IPS-11a (cell line): ENCODE data around the gene DIO1.
A peak's percentile ranks its signal among the peaks of the same experiment; 100 is the strongest.

Experiments
- H3K4me3 ChIP-seq: one replicate; pipeline ENCODE4 v1.5.1; 2013; ENCODE audit warnings: low read depth, low read length, control low read depth

Gene DIO1

GRCh38 chr1:53938136-53938830 lies 44.3 kb downstream of the DIO1 start:
- no peak overlapping the region for H3K4me3 ChIP-seq

GRCh38 chr1:53942127-53942957 lies 48.4 kb downstream of the DIO1 start:
- H3K4me3 ChIP-seq, result no peak overlapping the region

GRCh38 chr1:53943090-53943489 lies 49.1 kb downstream of the DIO1 start:
- H3K4me3 ChIP-seq, result no peak overlapping the region

- no peak overlapping the region for H3K4me3 ChIP-seq
Measured at GRCh38 chr1:53943490-53944043, 49.6 kb downstream of the DIO1 start.

GRCh38 chr1:53944469-53945182 lies 50.6 kb downstream of the DIO1 start:
- peak overlapping the region; percentile 80 for H3K4me3 ChIP-seq

GRCh38 chr1:53945183-53945432 lies 51.1 kb downstream of the DIO1 start:
- H3K4me3 ChIP-seq, result peak overlapping the region; percentile 80

GRCh38 chr1:53945433-53946251 lies 51.7 kb downstream of the DIO1 start, which contains the start of gene IFT25:
TSS of gene IFT25 (minus strand) at chr1:53945699. CDS start at chr1:53940082, 5,617 bp downstream.
- peak within 1 kb of the TSS; percentile 80 for H3K4me3 ChIP-seq

- peak within 1 kb of the TSS; percentile 80 for H3K4me3 ChIP-seq
Measured at GRCh38 chr1:53946252-53947171, 52.5 kb downstream of the DIO1 start, which contains the start of gene LRRC42. TSS of gene LRRC42 (plus strand) at chr1:53946350. CDS start at chr1:53952000, 5,650 bp downstream.

- peak overlapping the region; percentile 50 for H3K4me3 ChIP-seq
Measured at GRCh38 chr1:53947172-53947907, 53.4 kb downstream of the DIO1 start.

- no peak overlapping the region for H3K4me3 ChIP-seq
Measured at GRCh38 chr1:53948291-53948690, 54.3 kb downstream of the DIO1 start.

GRCh38 chr1:53949023-53949990 lies 55.3 kb downstream of the DIO1 start:
- no peak overlapping the region for H3K4me3 ChIP-seq

GRCh38 chr1:53951697-53952096 lies 57.7 kb downstream of the DIO1 start:
- no peak overlapping the region for H3K4me3 ChIP-seq

GRCh38 chr1:53954128-53954527 lies 60.1 kb downstream of the DIO1 start:
- no peak overlapping the region for H3K4me3 ChIP-seq

GRCh38 chr1:53956308-53957168 lies 62.6 kb downstream of the DIO1 start:
- no peak overlapping the region for H3K4me3 ChIP-seq

GRCh38 chr1:53957194-53957818 lies 63.3 kb downstream of the DIO1 start:
- no peak overlapping the region for H3K4me3 ChIP-seq

- H3K4me3 ChIP-seq, result no peak overlapping the region
Measured at GRCh38 chr1:53959664-53960250, 65.8 kb downstream of the DIO1 start.
